ENCODE data around the gene SMTNL2. TPM values are rescaled to one million over a fixed set of nuclear protein-coding genes. Genes with fewer than 3 reads are reported as not detected.
"Not testable (repeated sequence)": the region's sequence is repeated elsewhere in the genome, so short reads cannot be mapped to it uniquely, and the experiment has no call there.

The SMTNL2 gene
- total and polyA plus RNA-seq, 12 donors = 2.7 to 84.1 (median 19.1) TPM

GRCh38 chr17:4636474-4637100 is 52.3 kb downstream of the SMTNL2 start:
- H3K4me3 ChIP-seq = no peak overlapping the region
- H3K27ac ChIP-seq = no peak overlapping the region
- H3K27me3 ChIP-seq = peaks cover 5 to 67% (median 57%) of the 10 kb centered on the region in 7 donors
- no peak for TF ChIP-seq CTCF (IDR thresholded peaks at IDR 0.05)
- no peaks in the 10 kb centered on the region for H3K36me3 ChIP-seq
- intact Hi-C loops (cut with DNase I) = no loop called here
- peaks cover 0 to 24% (median 5%) of the 10 kb centered on the region in 9 donors for H3K4me1 ChIP-seq
- WGBS, 2 donors = 45 to 51% methylated on average over 12 of the region's 12 CpGs
- ATAC-seq = no peak
- DNase-seq = no peak
- no peaks in the 10 kb centered on the region for H3K9me3 ChIP-seq

GRCh38 chr17:4638766-4639165 is 54.4 kb downstream of the SMTNL2 start:
- H3K9me3 ChIP-seq; intact Hi-C loops (cut with DNase I); H3K27ac ChIP-seq; ATAC-seq; DNase-seq; H3K36me3 ChIP-seq; H3K4me3 ChIP-seq: not testable (repeated sequence)
- H3K4me1 ChIP-seq = peaks cover 0 to 24% (median 7%) of the 10 kb centered on the region in 9 donors
- peaks cover 5 to 80% (median 76%) of the 10 kb centered on the region in 7 donors for H3K27me3 ChIP-seq
- 53 to 54% methylated on average over 8 of the region's 8 CpGs for WGBS, 2 donors

GRCh38 chr17:4639301-4640059 is 55.2 kb downstream of the SMTNL2 start:
- H3K4me1 ChIP-seq = peaks cover 0 to 24% (median 7%) of the 10 kb centered on the region in 9 donors
- H3K9me3 ChIP-seq; intact Hi-C loops (cut with DNase I); H3K27ac ChIP-seq; H3K36me3 ChIP-seq; DNase-seq: not testable (repeated sequence)
- ATAC-seq = peak in 2 of 8 donors; percentile 22 to 32
- peaks cover 5 to 81% (median 79%) of the 10 kb centered on the region in 7 donors for H3K27me3 ChIP-seq
- peak overlapping the region in 1 of 10 donors; percentile 14 for H3K4me3 ChIP-seq
- 6 to 8% methylated on average over 23 to 24 of the region's 56 CpGs for WGBS, 2 donors

- H3K27me3 ChIP-seq = peaks cover 5 to 83% (median 77%) of the 10 kb centered on the region in 7 donors
- H3K9me3 ChIP-seq; intact Hi-C loops (cut with DNase I); H3K4me3 ChIP-seq; H3K36me3 ChIP-seq; H3K27ac ChIP-seq; DNase-seq: not testable (repeated sequence)
- peak in 2 of 8 donors; percentile 4 to 15 for ATAC-seq
- 1 to 3% methylated on average over 36 of the region's 39 CpGs for WGBS, 2 donors
- H3K4me1 ChIP-seq = peaks cover 0 to 17% (median 7%) of the 10 kb centered on the region in 9 donors
Measured at GRCh38 chr17:4640569-4641188, 56.4 kb downstream of the SMTNL2 start.

GRCh38 chr17:4641297-4642195 is 57.2 kb downstream of the SMTNL2 start, which contains the start of gene ALOX15:
ALOX15 (minus strand) TSS chr17:4641678; CDS start chr17:4641651, 27 bp downstream.
- Histone ChIP-seq H3K27me3 (peaks cover 5 to 79% (median 72%) of the 10 kb centered on the region in 7 donors), H3K4me3 (peak within 1 kb of the TSS in 1 of 10 donors; percentile 28), H3K9me3 (no peaks in the 10 kb centered on the region), H3K27ac (no peak within 1 kb of the TSS), H3K4me1 (peaks cover 0 to 12% (median 7%) of the 10 kb centered on the region in 9 donors), H3K36me3 (no peaks in the 10 kb centered on the region)
- intact Hi-C loops (cut with DNase I) = no loop called here
- no peak for DNase-seq
- WGBS, 2 donors = 7 to 8% methylated on average over 56 to 57 of the region's 58 CpGs
- ATAC-seq = no peak
- no peak for TF ChIP-seq CTCF (IDR thresholded peaks at IDR 0.05)

Data from heart right ventricle (tissue), 16 donors.